ENCODE data around the gene E2F6.

The E2F6 gene

GRCh38 chr2:11500702-11501303 is 34.8 kb upstream of the E2F6 start:
- no peak overlapping the region for H3K27ac Mint-ChIP-seq
- no peaks in the 10 kb centered on the region for H3K9me3 Mint-ChIP-seq
- H3K4me3 Mint-ChIP-seq: no peak overlapping the region
- H3K36me3 Mint-ChIP-seq (ENCODE audit: low read depth): no peaks in the 10 kb centered on the region
- no peaks in the 10 kb centered on the region for H3K27me3 Mint-ChIP-seq (ENCODE audit: low read depth)
- H3K4me1 Mint-ChIP-seq (ENCODE audit: low read depth): peaks cover 6% of the 10 kb centered on the region

GRCh38 chr2:11499081-11499743 is 33.3 kb upstream of the E2F6 start:
- no peak overlapping the region for H3K4me3 Mint-ChIP-seq
- no peak overlapping the region for H3K27ac Mint-ChIP-seq
- H3K9me3 Mint-ChIP-seq: no peaks in the 10 kb centered on the region
- H3K27me3 Mint-ChIP-seq (ENCODE audit: low read depth): no peaks in the 10 kb centered on the region
- no peaks in the 10 kb centered on the region for H3K36me3 Mint-ChIP-seq (ENCODE audit: low read depth)
- H3K4me1 Mint-ChIP-seq (ENCODE audit: low read depth): peaks cover 6% of the 10 kb centered on the region

GRCh38 chr2:11498543-11499034 is 32.6 kb upstream of the E2F6 start:
- Mint-ChIP-seq H3K27me3 (ENCODE audit: low read depth) (no peaks in the 10 kb centered on the region), H3K4me3 (no peak overlapping the region)

GRCh38 chr2:11495844-11496681 is 30.1 kb upstream of the E2F6 start:
- H3K4me3 Mint-ChIP-seq: no peak overlapping the region
- no peaks in the 10 kb centered on the region for H3K9me3 Mint-ChIP-seq
- peaks cover 6% of the 10 kb centered on the region for H3K4me1 Mint-ChIP-seq (ENCODE audit: low read depth)

More at GRCh38 chr2:11498543-11499034, 32.6 kb upstream of the E2F6 start:
- H3K9me3 Mint-ChIP-seq: no peaks in the 10 kb centered on the region
- peaks cover 6% of the 10 kb centered on the region for H3K4me1 Mint-ChIP-seq (ENCODE audit: low read depth)
- H3K36me3 Mint-ChIP-seq (ENCODE audit: low read depth): no peaks in the 10 kb centered on the region
- no peak overlapping the region for H3K27ac Mint-ChIP-seq

GRCh38 chr2:11494310-11494709 is 28.3 kb upstream of the E2F6 start:
- Mint-ChIP-seq H3K36me3 (ENCODE audit: low read depth) (no peaks in the 10 kb centered on the region), H3K27ac (no peak overlapping the region), H3K4me1 (ENCODE audit: low read depth) (no peaks in the 10 kb centered on the region), H3K9me3 (no peaks in the 10 kb centered on the region), H3K4me3 (no peak overlapping the region), H3K27me3 (ENCODE audit: low read depth) (peaks cover 9% of the 10 kb centered on the region)

More at GRCh38 chr2:11495844-11496681, 30.1 kb upstream of the E2F6 start:
- no peak overlapping the region for H3K27ac Mint-ChIP-seq
- H3K27me3 Mint-ChIP-seq (ENCODE audit: low read depth): peaks cover 4% of the 10 kb centered on the region
- H3K36me3 Mint-ChIP-seq (ENCODE audit: low read depth): no peaks in the 10 kb centered on the region

GRCh38 chr2:11493282-11493681 is 27.3 kb upstream of the E2F6 start:
- Mint-ChIP-seq H3K4me3 (no peak overlapping the region), H3K4me1 (ENCODE audit: low read depth) (no peaks in the 10 kb centered on the region), H3K27me3 (ENCODE audit: low read depth) (peaks cover 9% of the 10 kb centered on the region), H3K36me3 (ENCODE audit: low read depth) (no peaks in the 10 kb centered on the region), H3K9me3 (no peaks in the 10 kb centered on the region), H3K27ac (no peak overlapping the region)

GRCh38 chr2:11492720-11493119 is 26.8 kb upstream of the E2F6 start:
- Mint-ChIP-seq H3K4me3 (no peak overlapping the region), H3K9me3 (no peaks in the 10 kb centered on the region), H3K36me3 (ENCODE audit: low read depth) (no peaks in the 10 kb centered on the region), H3K27me3 (ENCODE audit: low read depth) (peaks cover 9% of the 10 kb centered on the region), H3K27ac (no peak overlapping the region), H3K4me1 (ENCODE audit: low read depth) (no peaks in the 10 kb centered on the region)

- no peak overlapping the region for H3K27ac Mint-ChIP-seq
- H3K4me3 Mint-ChIP-seq: no peak overlapping the region
- no peaks in the 10 kb centered on the region for H3K4me1 Mint-ChIP-seq (ENCODE audit: low read depth)
- no peaks in the 10 kb centered on the region for H3K36me3 Mint-ChIP-seq (ENCODE audit: low read depth)
- peaks cover 11% of the 10 kb centered on the region for H3K27me3 Mint-ChIP-seq (ENCODE audit: low read depth)
- H3K9me3 Mint-ChIP-seq: no peaks in the 10 kb centered on the region
Observed at GRCh38 chr2:11492244-11492643, 26.3 kb upstream of the E2F6 start.

- Mint-ChIP-seq H3K27me3 (ENCODE audit: low read depth) (peaks cover 14% of the 10 kb centered on the region), H3K27ac (no peak overlapping the region), H3K4me3 (no peak overlapping the region), H3K4me1 (ENCODE audit: low read depth) (no peaks in the 10 kb centered on the region), H3K36me3 (ENCODE audit: low read depth) (no peaks in the 10 kb centered on the region), H3K9me3 (no peaks in the 10 kb centered on the region)
Observed at GRCh38 chr2:11491348-11491933, 25.5 kb upstream of the E2F6 start.

- H3K4me1 Mint-ChIP-seq (ENCODE audit: low read depth): no peaks in the 10 kb centered on the region
- no peaks in the 10 kb centered on the region for H3K9me3 Mint-ChIP-seq
- no peak overlapping the region for H3K4me3 Mint-ChIP-seq
- no peak overlapping the region for H3K27ac Mint-ChIP-seq
- no peaks in the 10 kb centered on the region for H3K36me3 Mint-ChIP-seq (ENCODE audit: low read depth)
- peaks cover 22% of the 10 kb centered on the region for H3K27me3 Mint-ChIP-seq (ENCODE audit: low read depth)
Observed at GRCh38 chr2:11490194-11490593, 24.2 kb upstream of the E2F6 start.

GRCh38 chr2:11488809-11489208 is 22.8 kb upstream of the E2F6 start:
- no peaks in the 10 kb centered on the region for H3K4me1 Mint-ChIP-seq (ENCODE audit: low read depth)
- no peak overlapping the region for H3K4me3 Mint-ChIP-seq
- no peak overlapping the region for H3K27ac Mint-ChIP-seq
- no peaks in the 10 kb centered on the region for H3K36me3 Mint-ChIP-seq (ENCODE audit: low read depth)
- peaks cover 32% of the 10 kb centered on the region for H3K27me3 Mint-ChIP-seq (ENCODE audit: low read depth)
- no peaks in the 10 kb centered on the region for H3K9me3 Mint-ChIP-seq

- H3K27me3 Mint-ChIP-seq (ENCODE audit: low read depth): peaks cover 64% of the 10 kb centered on the region
- H3K4me1 Mint-ChIP-seq (ENCODE audit: low read depth): no peaks in the 10 kb centered on the region
- H3K27ac Mint-ChIP-seq: no peak overlapping the region
- no peak overlapping the region for H3K4me3 Mint-ChIP-seq
- peaks cover 2% of the 10 kb centered on the region for H3K36me3 Mint-ChIP-seq (ENCODE audit: low read depth)
- no peaks in the 10 kb centered on the region for H3K9me3 Mint-ChIP-seq
Observed at GRCh38 chr2:11483806-11484617, 18.1 kb upstream of the E2F6 start.

GRCh38 chr2:11482473-11483035 is 16.6 kb upstream of the E2F6 start:
- Mint-ChIP-seq H3K4me3 (no peak overlapping the region), H3K27me3 (ENCODE audit: low read depth) (peaks cover 69% of the 10 kb centered on the region), H3K27ac (no peak overlapping the region), H3K36me3 (ENCODE audit: low read depth) (peaks cover 2% of the 10 kb centered on the region), H3K9me3 (no peaks in the 10 kb centered on the region), H3K4me1 (ENCODE audit: low read depth) (no peaks in the 10 kb centered on the region)
